Upper lobe of left lung (tissue), 4 donors: ENCODE data around the gene ACTR2.
"Not testable (repeated sequence)": the region's sequence is repeated elsewhere in the genome, so short reads cannot be mapped to it uniquely, and the experiment has no call there.

Experiments used
- EP300 ChIP-seq, 4 donors: sonication (generic); formaldehyde crosslinking; IDR thresholded peaks; one replicate each; pipeline ENCODE4 v1.5.1; 2017; ENCODE audit warnings: antibody characterized with exemption in 4 of 4, control low read depth in 2 of 4
- POLR2A ChIP-seq, 4 donors: fragments of 450-650 bp; IDR thresholded peaks; one replicate each; pipeline ENCODE4 v1.5.1; 2016 to 2017; ENCODE audit warnings: antibody characterized with exemption in 4 of 4, mild to moderate bottlenecking in 2 of 4
- POLR2AphosphoS5 ChIP-seq, 2 donors: sonication (generic); formaldehyde crosslinking; IDR thresholded peaks; one replicate each; pipeline ENCODE4 v1.5.1; 2017; ENCODE audit warnings: antibody characterized with exemption in 2 of 2
- TF ChIP-seq, protein P1 (sequence below), 6 experiments: fragments of 450-650 bp in 4 of 6; fragments of 200-600 bp in 2 of 6; sonication (generic) in 2 of 6; IDR thresholded peaks; one replicate each; pipeline ENCODE4 v1.5.1; 2016 to 2019; ENCODE audit warnings: antibody characterized with exemption in 6 of 6

DNA sequence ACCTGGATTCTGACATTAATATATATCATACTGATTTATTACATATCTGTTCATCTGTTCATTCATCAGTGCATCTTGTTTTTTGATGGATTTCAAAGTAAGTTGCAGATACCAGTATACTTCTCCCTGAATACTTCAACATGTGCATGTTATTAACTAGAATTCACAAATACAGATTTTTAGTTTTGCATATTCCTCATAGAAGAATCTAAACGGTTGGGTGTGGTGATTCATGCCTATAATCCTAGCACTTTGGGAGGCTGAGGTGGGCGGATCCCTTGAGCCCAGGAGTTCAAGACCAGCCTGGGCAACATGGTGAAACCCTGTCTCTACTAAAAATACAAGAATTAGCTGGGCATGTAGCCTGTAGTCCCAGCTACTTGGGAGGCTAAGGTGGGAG lies 16.8 kb downstream of the ACTR2 start:
- TF ChIP-seq, protein P1, sequence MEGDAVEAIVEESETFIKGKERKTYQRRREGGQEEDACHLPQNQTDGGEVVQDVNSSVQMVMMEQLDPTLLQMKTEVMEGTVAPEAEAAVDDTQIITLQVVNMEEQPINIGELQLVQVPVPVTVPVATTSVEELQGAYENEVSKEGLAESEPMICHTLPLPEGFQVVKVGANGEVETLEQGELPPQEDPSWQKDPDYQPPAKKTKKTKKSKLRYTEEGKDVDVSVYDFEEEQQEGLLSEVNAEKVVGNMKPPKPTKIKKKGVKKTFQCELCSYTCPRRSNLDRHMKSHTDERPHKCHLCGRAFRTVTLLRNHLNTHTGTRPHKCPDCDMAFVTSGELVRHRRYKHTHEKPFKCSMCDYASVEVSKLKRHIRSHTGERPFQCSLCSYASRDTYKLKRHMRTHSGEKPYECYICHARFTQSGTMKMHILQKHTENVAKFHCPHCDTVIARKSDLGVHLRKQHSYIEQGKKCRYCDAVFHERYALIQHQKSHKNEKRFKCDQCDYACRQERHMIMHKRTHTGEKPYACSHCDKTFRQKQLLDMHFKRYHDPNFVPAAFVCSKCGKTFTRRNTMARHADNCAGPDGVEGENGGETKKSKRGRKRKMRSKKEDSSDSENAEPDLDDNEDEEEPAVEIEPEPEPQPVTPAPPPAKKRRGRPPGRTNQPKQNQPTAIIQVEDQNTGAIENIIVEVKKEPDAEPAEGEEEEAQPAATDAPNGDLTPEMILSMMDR (IDR thresholded peaks at IDR 0.05), result not testable (repeated sequence)
- TF ChIP-seq POLR2A, POLR2AphosphoS5, EP300 (IDR thresholded peaks at IDR 0.05): not testable (repeated sequence)
